Measurements from ENCODE around the gene PACSIN1. TPM values are rescaled to one million over a fixed set of nuclear protein-coding genes. Genes with fewer than 3 reads are reported as not detected.

PACSIN1 gene
- total RNA-seq, 2 experiments from 2014 or later: 19.3 to 88.4 TPM

DNA sequence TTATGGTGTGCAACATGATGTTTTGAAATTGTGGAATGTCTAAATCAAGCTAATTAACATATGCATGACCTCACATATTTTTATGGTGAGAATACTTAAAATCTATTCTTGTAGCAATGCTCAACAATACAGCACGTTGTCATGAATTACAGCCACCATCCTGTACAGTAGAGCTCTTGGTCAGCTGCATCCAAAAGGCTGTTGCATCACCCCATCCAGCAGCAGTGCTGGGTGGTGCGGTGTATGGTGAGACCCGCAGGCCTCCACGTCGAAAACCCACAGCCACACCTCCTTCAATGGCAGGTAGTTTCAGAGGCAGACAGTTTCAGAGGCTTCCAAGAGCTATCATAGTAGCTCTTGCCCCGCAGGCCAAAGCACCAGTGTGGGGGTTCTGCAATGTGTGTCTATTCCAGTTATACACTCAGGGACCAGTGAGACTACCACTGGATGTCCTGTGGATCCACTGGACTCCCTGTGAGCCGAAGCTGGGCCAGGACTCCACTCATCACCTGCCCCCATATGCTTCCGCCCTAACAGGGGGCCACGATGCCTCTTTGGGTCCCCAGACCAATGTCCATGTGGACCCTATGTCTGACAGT is 23.4 kb downstream of the PACSIN1 start:
- ChIA-PET CTCF (ENCODE audit: unreplicated experiment) (no interaction called here), POLR2A (interaction anchor here (0.6 to 0.7 kb wide), 5 partner anchors 7 to 684 kb away, joined by 3 to 9 read pairs (median 4); no protein-coding TSS in a partner anchor)
- Histone ChIP-seq H3K4me1 (ENCODE audit: insufficient read depth, low read length, poor library complexity, severe bottlenecking) (peaks cover 54% of the 10 kb centered on the region), H3K4me3 (ENCODE audit: low read depth, low read length, poor library complexity, severe bottlenecking) (no peak overlapping the region), H3K27ac (ENCODE audit: low read depth, low read length, poor library complexity, severe bottlenecking) (no peak overlapping the region), H4K20me1 (ENCODE audit: insufficient read depth, low read length) (no peaks in the 10 kb centered on the region), H3K79me2 (ENCODE audit: insufficient read depth, low read depth, low read length) (peaks cover 56% of the 10 kb centered on the region), H3K4me2 (ENCODE audit: low read length) (no peak overlapping the region; the same call in 1 of the 2 replicates), H3K9me2 (ENCODE audit: insufficient read depth, low read length) (no peaks in the 10 kb centered on the region), H2AFZ (ENCODE audit: low read length) (no peak overlapping the region), H3K9me3 (ENCODE audit: low read length) (no peaks in the 10 kb centered on the region), H3K36me3 (ENCODE audit: insufficient read depth, low read length) (peaks cover 25% of the 10 kb centered on the region; the same call in 1 of the 2 replicates)
- no peak for DNase-seq (ENCODE audit: low spot score)
- intact Hi-C loops (cut with micrococcal nuclease; ENCODE audit: unreplicated experiment): loop anchor here (10.0 kb wide), 1 partner anchor 965 kb away; the partner anchor contains the start of gene FANCE
- TF ChIP-seq EZH2phosphoT487 (IDR thresholded peaks at IDR 0.05; ENCODE audit: borderline replicate concordance, low read depth, low read length): no peak
- TF ChIP-seq, protein P1, sequence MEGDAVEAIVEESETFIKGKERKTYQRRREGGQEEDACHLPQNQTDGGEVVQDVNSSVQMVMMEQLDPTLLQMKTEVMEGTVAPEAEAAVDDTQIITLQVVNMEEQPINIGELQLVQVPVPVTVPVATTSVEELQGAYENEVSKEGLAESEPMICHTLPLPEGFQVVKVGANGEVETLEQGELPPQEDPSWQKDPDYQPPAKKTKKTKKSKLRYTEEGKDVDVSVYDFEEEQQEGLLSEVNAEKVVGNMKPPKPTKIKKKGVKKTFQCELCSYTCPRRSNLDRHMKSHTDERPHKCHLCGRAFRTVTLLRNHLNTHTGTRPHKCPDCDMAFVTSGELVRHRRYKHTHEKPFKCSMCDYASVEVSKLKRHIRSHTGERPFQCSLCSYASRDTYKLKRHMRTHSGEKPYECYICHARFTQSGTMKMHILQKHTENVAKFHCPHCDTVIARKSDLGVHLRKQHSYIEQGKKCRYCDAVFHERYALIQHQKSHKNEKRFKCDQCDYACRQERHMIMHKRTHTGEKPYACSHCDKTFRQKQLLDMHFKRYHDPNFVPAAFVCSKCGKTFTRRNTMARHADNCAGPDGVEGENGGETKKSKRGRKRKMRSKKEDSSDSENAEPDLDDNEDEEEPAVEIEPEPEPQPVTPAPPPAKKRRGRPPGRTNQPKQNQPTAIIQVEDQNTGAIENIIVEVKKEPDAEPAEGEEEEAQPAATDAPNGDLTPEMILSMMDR (conservative IDR thresholded peaks at IDR 0.05; ENCODE audit: low read length): no peak
- no TSS peak for BruUV-seq (replicated peaks)

DNA sequence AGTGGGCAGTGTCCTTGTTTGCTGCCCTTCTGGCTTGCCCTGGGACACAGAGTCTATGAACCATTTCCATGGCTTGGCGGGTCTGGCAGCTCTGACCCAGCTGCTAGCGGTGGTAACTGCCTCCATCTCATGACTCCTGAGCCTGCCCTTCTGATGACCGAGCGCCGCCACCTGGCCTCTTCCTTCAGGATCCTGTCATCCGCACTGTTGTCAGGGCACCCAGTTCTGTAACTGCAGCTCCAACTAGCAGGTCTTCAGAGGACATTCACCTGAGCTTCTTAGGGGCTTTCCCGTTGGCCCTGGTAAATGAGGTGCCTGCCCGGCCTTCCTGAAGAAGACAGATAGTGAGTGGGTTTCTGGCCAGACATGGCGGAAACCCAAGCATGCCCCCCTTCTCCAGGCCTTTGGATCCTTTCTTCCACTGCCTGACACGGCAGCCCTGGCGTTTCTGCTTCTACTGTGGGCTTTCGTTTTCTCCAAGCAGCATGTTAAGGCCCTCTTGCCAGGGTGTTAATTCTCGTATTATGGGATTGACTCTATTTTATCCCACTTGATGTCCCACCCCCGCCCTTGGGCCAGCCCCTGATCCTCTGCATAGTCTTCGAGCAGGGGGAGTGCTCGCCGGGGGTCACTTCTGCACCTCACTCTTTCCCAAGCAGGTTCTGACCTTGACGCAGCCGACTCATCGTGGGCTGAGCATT is 24.7 kb downstream of the PACSIN1 start:
- H3K9me2 ChIP-seq (ENCODE audit: insufficient read depth, low read length): no peaks in the 10 kb centered on the region
- H3K36me3 ChIP-seq (ENCODE audit: insufficient read depth, low read length): peaks cover 35% of the 10 kb centered on the region
- BruUV-seq (replicated peaks): no TSS peak
- intact Hi-C loops (cut with micrococcal nuclease; ENCODE audit: unreplicated experiment): no loop called here
- POLR2A ChIA-PET: interaction anchor here (0.7 kb wide), 1 partner anchor 90 kb away, joined by 4 read pairs; no protein-coding TSS in a partner anchor
- peaks cover 42% of the 10 kb centered on the region for H3K4me1 ChIP-seq (ENCODE audit: insufficient read depth, low read length, poor library complexity, severe bottlenecking)
- H4K20me1 ChIP-seq (ENCODE audit: insufficient read depth, low read length): no peaks in the 10 kb centered on the region
- H3K4me3 ChIP-seq (ENCODE audit: low read depth, low read length, poor library complexity, severe bottlenecking): no peak overlapping the region
- no peak overlapping the region for H2AFZ ChIP-seq (ENCODE audit: low read length)
- no peak overlapping the region for H3K4me2 ChIP-seq (ENCODE audit: low read length)
- DNase-seq (ENCODE audit: low spot score): no peak
- CTCF ChIA-PET (ENCODE audit: unreplicated experiment): no interaction called here
- no peak overlapping the region for H3K27ac ChIP-seq (ENCODE audit: low read depth, low read length, poor library complexity, severe bottlenecking)
- peaks cover 49% of the 10 kb centered on the region for H3K79me2 ChIP-seq (ENCODE audit: insufficient read depth, low read depth, low read length)
- no peaks in the 10 kb centered on the region for H3K9me3 ChIP-seq (ENCODE audit: low read length)
- TF ChIP-seq, protein P1 (conservative IDR thresholded peaks at IDR 0.05; ENCODE audit: low read length): no peak

DNA sequence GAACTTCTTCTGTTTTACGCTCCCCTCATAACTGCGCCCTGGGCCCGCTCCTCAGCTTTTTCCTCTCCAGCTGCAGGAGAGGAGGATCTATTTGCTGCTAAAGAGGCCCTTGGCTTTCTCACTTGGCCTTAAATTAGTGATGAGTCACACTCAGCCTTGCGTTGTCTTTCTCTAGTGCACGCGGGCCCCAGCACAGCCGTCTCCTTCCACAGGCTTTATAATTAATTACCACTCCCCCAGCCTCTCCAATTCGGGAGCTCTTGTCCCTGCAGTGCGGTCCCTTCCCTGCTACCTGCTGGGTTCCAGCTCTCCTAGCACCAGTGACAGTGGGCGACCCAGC is 25.2 kb downstream of the PACSIN1 start:
- TF ChIP-seq, protein P1 (conservative IDR thresholded peaks at IDR 0.05; ENCODE audit: low read length): no peak
- no peak for TF ChIP-seq EZH2phosphoT487 (IDR thresholded peaks at IDR 0.05; ENCODE audit: borderline replicate concordance, low read depth, low read length)
- Histone ChIP-seq H3K9me3 (ENCODE audit: low read length) (no peaks in the 10 kb centered on the region), H3K4me2 (ENCODE audit: low read length) (no peak overlapping the region), H3K79me2 (ENCODE audit: insufficient read depth, low read depth, low read length) (peaks cover 44% of the 10 kb centered on the region), H3K27ac (ENCODE audit: low read depth, low read length, poor library complexity, severe bottlenecking) (no peak overlapping the region), H4K20me1 (ENCODE audit: insufficient read depth, low read length) (no peaks in the 10 kb centered on the region), H3K9me2 (ENCODE audit: insufficient read depth, low read length) (no peaks in the 10 kb centered on the region), H3K4me1 (ENCODE audit: insufficient read depth, low read length, poor library complexity, severe bottlenecking) (peaks cover 37% of the 10 kb centered on the region), H2AFZ (ENCODE audit: low read length) (no peak overlapping the region), H3K4me3 (ENCODE audit: low read depth, low read length, poor library complexity, severe bottlenecking) (no peak overlapping the region), H3K36me3 (ENCODE audit: insufficient read depth, low read length) (peaks cover 35% of the 10 kb centered on the region)
- ChIA-PET CTCF (ENCODE audit: unreplicated experiment) (no interaction called here), POLR2A (no interaction called here)
- no TSS peak for BruUV-seq (replicated peaks)
- no peak for DNase-seq (ENCODE audit: low spot score)
- intact Hi-C loops (cut with micrococcal nuclease; ENCODE audit: unreplicated experiment): no loop called here

All from OCI-LY7 (cell line).